NCI-H128 (cell line): ENCODE data around the gene CCDC124.

Experiments used
- DNase-seq: peaks from one replicate; lab custom pipeline; 2025; ENCODE audit not compliant: unreplicated experiment; lab: John Stamatoyannopoulos, UW

CCDC124 gene

DNA sequence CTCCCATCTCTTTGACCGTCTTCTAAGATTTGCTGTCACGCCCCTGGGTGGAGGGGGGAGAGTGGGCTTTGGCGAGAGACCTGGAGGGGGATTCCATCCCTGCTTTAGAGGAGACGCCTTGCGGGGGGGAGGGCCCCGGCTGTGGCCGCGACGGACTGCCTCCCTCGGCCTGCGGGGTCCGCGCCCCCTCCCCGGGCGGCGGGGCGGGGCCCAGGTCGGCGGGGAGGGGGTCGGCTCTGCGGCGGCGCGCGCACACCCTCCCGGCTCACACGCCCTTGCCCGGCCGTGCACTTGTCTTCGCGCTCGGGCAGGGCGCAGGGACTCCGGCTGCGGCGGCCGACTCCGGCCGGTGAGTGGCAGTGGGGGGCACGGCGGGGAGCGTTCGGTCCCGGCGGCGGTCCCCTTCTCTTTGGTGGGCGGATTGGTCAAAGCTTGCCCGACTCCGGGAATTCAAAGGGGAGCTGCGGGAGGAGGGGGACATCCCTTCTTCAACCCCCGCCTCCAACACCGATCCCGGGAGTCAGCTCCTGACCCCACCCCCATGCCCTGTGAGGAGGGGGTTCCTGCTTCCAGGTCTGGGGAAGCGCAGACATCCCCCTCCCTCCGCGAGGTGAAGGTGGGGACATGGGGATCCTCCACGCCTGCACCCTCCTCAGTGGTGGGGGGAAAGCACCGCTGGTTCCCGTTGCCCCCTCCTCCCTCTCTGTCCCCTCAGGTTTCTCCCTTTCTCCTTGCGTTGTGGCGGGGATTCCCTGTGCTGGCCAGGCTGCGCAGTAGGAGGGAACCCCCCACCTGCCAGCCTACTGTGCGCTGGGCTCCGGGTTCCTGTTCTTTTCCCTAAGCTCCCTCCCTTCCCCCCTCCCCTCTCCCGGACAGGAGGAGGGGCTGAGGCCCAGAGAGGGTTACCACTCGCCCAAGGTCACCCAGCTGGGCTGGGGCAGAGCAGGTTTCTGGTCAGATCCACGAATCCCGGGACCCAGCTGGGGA, 19.5 kb downstream of the CCDC124 start:
- peak; percentile 32 for DNase-seq

DNA sequence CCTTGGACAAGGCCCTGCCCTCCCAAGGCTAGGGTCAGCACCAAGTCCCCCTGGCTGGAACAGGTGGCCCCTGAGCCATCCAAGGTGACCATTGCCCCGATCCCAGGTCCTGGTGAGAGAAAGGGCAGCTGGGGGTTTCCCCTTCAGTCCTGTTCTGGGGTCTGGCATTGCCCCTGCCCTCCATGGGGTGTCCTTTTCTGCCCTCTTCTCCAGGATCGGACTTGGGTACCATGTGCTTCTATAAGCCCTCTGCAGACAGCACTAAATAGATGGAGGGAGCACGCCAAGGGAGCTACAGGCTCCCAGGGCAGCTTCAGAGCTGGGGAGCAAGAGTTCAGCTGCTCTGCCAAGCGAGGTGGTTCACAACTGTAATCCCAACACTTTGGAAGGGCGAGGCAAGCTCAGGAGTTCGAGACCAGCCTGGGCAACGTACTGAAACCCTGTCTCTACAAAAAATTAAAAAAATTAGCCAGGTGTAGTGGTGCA, 20.5 kb downstream of the CCDC124 start:
- no peak for DNase-seq

DNA sequence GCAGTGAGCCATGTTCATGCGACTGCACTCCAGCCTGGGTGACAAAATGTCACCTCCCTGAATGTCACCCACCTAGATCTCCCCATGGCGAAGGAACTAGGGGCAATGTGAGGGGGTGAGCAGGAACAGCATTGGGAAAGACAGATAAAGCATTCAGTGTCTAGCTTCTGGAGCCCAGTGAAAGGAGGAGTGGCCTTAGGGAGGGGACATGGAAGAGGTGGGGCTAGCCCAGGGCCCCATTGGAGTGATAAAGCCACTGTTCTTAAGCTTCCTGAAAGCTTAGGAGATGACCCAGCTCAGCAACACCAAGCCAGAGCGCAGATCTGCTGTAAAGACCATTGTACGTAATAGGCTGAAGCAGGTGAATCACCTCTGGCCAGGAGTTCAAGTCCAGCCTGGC, 21.1 kb downstream of the CCDC124 start:
- DNase-seq, result no peak

DNA sequence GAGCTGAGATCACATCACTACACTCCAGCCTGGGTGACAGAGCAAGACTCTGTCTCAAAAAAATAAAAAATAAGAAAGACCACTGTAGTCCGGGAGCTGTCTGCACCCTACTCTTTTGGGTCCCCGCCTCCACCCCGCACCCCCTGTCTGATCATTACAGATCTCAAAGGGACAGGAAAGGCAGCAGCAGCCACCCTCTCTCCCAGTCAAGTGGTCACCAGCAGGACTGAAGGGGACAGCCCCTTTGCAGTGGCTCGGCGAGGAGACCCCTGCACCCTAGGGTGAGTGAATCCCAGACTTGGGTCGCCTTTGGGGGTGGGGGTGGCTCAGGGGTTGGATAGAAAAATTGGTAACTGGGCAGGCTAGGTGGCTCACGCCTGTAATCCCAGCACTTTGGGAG, 21.6 kb downstream of the CCDC124 start:
- DNase-seq, result no peak

DNA sequence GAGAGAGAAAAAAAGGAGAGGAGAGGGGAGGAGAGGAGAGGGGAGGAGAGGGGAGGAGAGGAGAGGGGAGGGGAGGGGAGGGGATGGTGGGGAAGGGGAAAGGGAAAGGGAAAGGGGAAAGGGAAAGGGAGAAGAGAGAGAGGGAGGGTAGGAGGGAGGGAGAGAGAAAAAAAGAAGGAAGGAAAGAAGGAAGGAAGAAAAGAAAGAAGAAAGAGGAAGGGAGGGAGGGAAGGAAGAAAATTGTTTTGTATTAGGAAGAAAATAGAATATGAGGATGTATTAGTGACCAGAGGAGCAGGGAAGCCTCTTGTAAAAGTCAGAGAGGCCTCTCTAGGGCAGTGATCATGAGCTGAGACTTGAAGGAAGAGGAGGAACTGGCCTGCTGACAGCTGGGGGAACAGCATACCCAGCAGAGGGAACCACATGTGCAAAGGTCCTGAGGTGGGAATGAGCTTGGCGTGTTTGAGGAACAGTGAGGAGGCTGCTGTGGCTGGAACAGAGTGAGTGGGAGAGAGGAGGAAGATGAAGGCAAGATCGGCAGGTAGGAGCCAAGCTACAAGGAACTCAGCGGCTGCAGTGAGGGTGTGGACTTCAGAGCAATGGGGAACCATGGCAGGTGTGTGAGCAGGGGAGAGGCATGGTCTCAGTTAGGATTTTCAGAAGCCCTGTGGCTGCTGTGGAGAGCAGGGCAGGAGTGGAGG, 24.5 kb downstream of the CCDC124 start:
- DNase-seq, result no peak

DNA sequence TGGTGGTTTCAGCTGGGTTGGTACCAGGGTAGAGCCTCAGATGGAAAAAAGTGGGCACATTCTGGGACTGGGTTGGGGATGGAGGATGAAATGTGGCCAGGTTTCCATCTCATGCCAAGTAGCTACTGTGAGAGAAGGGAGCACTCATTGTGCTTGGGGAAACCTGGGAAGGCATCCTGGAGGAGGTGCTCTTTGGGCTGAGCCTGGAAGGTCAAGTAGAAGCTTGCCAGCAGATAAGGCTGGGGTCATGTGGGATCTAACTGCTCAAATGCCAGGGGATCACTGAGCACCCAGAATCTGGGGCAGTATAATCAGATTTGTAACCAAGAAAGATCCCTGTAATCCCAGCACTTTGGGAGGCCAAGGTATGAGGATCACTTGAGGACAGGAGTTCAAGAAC, 25.1 kb downstream of the CCDC124 start:
- no peak for DNase-seq

DNA sequence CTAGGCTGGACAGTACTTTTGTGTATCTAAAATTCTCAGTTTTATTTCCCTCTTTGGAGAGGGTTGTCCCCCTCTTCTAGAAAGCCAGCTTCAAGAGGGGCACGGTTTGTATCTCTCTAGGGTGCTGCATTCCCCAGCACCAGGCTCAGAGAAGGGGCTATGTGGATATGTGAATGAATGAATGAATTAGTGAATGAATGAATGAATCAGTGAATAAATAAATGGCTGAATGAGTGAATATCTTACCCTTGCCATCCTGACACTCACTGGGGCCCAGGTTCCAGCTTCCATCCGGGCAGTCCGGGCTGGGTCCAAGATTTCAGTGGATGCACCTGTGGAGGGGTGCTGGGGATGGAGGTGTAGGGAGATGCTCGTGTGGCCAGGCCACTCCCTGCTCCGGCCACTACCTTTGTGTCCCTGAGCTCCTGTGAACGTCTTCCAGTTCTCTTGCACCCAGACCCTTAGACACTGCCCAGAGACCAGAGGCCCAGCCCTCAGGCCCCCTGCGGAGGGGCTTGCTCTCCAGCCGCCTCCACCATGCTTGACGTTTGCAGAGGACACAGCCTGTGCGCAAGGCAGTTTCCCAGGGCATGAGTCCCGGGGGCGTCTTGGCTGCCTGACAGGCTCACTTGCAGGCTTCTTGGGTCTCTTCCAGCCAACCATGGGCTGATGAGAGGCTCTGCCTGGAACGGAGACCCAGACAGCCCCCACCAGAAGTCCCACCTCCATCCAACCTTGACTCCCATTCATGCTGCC, 31.3 kb downstream of the CCDC124 start:
- no peak for DNase-seq

DNA sequence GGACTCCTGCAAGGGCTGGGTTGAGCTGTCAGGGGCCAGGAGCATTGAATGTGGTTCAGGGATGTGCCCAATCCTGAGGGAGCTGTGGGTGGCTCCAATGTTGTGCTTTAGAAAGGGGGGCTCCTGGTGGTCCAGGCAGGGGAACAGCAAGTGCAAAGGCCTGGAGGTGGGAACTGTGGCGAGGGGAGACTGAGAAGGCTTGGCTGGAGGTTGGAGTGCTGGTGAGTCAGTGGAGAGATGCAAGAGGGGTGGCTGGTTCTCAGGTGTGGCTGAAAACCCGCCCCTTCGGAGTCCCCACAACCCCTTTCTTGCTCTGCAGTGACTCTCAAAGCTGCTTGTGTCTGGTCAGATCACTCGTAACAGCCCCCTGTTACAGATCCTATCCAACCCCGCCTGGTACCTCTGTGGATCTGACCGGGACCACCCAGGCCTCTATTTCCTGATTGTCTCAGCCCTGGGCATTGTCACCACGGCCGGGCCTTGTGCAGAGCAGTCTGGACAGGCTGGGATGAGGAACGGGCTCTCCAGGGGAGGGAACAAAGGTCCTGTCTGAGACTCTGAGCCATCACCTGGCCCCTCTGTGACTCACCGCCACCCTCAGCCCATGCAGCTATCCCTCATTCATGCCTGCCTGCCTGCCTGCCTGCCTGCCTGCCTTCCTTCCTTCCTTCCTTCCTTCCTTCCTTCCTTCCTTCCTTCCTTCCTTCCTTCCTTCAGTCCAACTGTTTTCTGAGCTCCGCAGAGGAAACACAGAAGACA, 32.7 kb downstream of the CCDC124 start:
- no peak for DNase-seq

DNA sequence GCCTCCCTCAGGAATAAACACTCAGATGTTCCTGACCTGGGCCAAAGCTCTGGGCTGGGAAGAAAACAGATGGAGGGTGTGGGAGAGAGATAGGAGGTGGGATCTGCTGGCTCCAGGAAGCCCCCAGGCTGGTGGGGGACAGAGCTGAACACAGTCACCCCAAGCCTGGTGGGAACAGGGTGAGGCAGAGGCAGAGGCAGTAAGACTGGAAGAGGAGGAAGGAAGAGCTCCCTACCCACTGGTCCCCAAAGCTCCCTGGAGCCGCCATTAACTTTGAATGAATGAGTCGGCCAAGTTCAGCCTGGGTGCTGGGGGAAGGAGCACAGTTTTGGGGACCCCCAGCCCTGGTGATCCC, 33.3 kb downstream of the CCDC124 start:
- no peak for DNase-seq

DNA sequence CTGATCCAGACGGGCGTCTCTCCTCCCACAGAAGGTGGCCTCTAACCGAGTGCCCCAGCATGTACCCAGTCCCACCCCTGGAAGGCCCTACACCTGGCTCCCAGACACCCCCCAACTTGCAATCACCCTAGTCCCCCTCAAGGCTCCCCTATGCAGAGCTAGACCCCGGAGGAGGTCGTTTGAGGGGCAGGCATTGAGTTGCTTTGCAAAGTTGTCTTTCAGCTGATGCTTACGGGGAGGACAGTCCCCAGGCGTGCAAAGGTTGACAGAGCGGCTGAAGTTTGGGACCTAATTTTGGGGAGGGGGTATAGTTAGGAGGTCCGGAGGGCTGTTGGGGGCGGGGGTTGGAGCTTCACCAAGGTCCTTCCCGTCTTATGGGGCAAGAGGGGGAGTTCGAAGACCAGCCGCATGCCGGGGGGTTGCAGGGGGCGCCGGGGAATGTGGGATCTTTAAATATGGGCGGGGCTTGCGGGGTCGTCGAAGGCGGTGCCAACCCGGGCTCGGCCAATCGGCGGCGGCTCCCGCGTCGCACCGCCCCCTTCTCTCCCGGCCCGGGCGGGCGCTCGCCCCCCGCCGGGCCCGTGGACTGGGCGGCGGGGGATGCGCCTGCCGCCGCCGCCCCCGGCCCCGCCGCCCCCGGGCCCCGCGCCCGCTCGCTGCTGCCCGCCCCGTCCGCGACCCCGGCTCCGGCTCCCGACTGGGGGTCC, 33.9 kb downstream of the CCDC124 start, which contains the start of gene KCNN1:
KCNN1 (plus strand) TSS at position 558 of the 707 bp plus-strand sequence. CDS start 6,782 bp downstream, outside the sequence.
- DNase-seq, result no peak

DNA sequence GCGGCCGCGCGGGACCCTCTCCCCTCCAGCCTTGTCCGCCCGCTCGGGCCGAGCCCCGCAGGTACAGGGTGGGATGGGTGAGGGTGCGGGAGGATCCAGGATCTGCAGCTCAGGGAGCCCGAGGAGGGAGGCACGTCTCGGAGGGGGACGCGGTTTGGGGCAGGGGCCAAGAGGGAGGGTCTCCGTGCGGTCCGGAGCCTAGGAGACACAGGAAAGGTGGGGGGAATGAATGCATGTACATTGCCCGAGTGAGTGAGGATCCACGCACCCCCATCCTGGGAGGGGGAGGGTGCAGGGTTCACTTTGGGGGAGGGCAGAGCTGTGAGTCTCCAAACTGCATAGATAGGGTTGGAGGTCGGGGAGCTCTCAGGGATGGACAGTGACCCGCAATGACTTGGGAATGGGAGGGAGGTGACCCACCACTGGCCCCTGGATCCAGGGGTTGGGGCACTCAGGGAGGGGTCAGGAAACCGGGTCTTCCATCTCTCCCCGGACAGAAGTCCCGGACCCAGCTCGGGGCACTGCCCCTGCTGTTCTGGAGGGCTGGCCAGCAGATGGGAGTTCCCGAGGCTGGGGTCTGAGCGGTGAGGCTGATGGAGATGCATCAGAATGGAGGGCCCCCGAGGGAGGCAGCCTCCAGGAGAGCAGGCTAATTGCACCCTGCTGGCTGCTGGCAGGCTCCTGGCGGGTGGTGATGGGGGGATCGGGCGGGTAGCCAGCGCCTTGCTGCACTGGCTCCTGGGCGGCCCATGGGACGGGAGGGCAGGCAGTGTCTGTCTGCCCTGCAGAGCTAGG, 34.6 kb downstream of the CCDC124 start:
- no peak for DNase-seq

DNA sequence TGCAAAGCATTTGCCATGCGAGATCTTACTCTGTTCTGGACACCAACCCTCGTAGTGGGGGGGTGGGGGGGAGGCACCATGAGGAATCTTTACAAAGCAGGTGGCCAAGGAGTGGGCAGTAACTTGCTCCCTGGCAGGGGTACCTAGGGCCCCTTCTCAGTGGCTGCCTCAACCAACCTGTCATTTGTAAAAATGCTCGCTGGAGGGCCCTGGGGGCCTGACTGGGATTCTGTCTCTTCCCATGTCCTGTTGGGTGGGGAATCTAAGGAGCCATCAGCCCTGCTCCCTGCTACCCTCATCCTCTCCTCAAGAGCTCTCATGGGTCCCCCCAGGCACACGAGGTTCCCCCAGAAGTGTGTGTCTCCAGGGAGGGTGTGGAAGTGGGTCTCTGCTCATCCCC, 35.5 kb downstream of the CCDC124 start:
- no peak for DNase-seq

DNA sequence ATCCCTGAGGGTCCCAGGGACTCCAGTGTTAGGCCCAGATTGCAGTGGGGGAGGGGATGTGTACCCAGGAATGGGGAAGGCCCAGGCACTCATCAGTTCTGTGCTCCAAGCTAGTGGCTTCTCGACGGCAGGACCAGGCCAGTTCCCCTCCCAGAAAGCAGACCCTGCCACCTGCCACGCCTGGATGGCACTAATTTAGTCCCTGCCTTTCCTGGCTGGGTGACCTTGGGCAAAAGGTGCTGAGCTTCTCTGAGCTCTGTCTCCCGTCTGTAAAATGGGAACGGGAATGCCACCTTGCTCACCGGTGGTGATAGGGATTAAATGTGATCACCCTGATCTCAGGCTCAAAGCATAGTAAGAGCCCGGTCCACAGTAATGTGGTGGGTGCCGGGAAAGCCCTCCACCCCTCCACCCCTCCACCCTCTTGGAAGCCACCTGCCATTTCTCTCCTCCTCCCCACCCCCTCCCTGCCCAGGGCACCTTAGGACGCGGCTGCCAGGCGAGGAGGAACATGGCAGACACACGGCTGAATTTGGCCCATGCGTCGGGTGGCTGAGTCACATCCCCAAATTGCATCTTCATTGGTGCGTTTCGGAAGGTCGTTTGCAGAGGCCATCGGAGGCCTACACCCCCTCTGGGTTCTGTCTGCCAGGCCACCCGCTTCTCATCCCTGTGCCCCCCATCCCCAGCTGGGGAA, 36.4 kb downstream of the CCDC124 start:
- no peak for DNase-seq

DNA sequence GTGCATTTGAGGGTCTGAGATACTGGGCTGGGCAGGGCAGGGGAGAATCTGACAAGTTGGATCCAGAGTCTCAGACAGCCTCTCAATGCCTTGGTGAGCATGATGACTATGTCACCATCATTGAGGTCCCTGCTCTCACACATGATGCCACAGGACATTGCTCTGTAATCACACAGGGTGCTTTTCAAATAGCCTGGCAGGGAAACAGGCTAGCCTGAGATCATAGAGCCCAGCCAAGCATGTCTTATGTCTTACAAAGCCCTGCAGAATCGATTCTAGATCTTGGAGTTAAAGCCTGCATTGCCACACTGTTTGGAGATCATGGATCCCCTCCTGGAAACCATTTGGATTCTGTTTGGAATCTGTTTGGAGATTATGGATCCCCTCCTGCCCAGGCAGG, 39.4 kb downstream of the CCDC124 start:
- no peak for DNase-seq

DNA sequence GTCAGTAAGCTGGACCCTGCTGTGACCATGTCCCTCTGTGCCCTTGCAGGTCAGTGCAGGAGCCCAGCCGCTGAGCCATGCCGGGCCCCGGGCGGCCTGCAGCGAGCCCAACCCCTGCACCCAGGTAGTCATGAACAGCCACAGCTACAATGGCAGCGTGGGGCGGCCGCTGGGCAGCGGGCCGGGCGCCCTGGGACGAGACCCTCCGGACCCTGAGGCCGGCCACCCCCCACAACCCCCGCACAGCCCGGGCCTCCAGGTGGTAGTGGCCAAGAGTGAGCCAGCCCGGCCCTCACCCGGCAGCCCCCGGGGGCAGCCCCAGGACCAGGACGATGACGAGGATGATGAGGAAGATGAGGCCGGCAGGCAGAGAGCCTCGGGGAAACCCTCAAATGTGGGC, 40.9 kb downstream of the CCDC124 start:
- DNase-seq, result no peak

DNA sequence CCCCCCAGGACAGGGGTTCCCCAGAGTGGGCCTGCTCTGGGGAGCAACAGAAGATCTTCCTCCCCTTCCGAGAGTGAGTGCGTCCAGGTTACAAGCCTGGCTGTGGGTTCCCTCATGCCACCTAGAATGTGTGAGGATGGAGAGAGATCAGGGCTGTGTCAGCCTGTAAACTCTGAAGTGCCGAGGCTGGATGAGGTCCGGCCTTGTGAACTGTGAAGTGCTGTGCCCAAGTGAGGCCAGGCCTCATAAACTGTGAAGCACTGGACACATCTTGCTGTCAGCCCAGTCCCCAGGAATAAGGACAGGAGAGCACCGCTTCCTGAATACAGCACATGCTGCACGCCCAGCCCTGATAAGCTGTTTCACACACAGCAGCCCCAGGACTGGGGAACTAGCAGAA, 41.7 kb downstream of the CCDC124 start:
- DNase-seq, result no peak

DNA sequence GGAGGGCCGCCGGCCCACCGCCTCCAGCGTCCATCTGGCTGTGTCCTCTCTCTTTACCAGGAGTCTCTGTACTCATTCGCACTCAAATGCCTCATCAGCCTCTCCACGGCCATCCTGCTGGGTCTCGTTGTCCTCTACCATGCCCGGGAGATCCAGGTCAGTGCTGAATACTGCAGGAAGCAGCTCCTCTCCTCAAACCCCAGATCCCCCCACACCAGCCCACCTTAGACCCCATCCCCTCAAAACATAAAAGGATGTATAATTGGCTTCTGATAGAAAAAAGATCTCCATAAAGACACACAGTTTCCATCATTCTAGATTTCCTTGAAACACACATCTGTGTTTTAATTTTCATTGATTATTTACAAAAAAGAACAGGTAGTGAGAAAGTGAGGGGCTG, 42.2 kb downstream of the CCDC124 start:
- DNase-seq, result no peak

DNA sequence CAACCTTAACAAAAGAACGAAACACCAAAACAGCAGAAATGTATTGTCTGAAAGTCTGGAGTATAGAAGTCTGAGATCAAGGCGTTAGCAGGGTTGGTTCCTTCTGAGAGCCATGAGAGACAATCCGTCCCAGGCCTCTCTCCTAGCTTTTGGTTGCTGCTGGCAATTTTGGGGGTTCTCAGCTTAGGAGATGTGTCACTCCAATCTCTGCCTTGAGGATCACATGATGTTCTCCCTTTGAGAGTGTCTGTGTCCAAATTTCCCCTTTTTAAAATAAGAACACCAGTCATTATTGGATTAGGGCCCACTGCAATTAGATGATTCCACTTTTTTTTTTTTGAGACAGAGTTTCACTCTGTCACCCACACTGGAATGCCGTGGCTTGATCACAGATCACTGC, 44.2 kb downstream of the CCDC124 start:
- DNase-seq, result no peak

DNA sequence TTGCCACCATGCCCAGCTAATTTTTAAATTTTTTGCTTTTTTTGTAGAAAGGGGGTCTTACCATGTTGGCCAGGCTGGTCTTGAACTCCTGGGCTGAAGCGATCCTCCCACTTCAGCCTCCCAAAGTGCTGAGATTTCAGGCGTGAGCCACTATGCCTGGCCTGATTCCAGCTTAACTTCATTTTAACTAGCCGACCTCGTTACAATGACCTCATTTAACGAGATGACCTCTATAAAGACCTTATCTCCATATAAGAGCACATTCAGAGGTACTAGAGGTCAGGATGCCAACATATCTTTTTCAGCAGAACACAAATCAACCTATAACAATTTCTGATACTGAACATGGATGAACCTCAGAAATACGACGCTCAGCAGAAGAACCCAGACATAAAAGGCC, 44.7 kb downstream of the CCDC124 start:
- no peak for DNase-seq
